ENCODE results near the gene WHRN.

Gene WHRN

DNA sequence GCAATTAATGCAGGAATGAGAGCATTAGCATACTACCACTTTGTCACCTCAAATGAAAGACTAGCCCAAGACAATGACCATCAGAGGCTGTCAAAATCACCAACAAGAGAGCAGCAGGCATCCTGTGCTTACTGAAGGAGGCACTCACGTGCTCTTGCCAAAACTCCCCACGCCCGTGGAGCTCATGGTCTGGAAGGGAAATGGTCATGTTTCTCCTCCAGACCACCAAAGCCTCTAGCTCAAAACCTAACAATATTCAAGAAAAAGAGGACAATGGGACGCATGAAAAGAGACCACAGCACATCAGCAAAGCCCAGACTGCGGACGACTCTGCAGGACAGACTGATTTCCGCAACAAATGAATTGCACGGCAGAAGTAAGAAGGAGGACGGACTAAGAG, 130.3 kb downstream of the WHRN start:
- no peak for DNase-seq

- DNase-seq = no peak
Observed at GRCh38 chr9:114373960-114374730, 131.1 kb downstream of the WHRN start.

GRCh38 chr9:114372921-114373448, 132.3 kb downstream of the WHRN start:
- peak; percentile 67 for DNase-seq

- DNase-seq = no peak
Observed at GRCh38 chr9:114371973-114372917, 133.0 kb downstream of the WHRN start.

- no peak for DNase-seq
Observed at GRCh38 chr9:114371343-114371944, 133.8 kb downstream of the WHRN start.

- no peak for DNase-seq
Observed at GRCh38 chr9:114370968-114371320, 134.3 kb downstream of the WHRN start.

DNA sequence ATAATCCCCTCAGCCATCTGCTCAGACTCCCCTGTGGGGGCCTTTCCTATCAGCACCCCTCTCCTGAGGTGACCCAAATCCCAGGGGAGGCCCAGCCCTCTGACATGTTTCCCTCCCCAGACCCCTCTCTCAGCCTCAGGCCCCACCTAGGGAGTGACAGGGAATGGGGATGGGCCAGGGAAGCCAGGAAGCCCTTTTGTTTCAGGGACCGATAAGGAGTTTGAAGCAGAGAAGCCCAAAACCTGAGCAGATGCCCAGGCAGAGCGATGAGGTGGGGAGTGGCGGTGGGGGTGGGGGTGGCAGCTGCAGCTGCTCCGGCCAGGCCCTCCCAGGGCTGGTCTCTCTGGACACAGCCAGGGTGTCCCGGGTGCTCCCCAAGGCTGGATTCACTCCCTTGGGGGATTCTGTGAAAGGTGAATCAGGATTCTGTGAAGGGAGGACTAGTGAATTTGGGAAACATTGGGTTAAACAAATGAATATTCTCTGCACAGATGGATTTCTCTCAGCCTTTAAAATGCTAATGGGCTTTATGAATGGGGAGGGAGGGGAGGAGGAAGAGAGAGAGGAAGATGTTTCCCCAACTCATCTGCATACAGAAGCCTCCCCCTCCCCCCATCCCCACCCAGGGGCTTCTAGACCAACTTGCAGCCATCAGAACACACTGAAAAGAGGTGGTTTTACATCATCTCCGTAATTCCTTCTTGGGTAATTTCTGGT, 134.9 kb downstream of the WHRN start:
- DNase-seq = no peak

DNA sequence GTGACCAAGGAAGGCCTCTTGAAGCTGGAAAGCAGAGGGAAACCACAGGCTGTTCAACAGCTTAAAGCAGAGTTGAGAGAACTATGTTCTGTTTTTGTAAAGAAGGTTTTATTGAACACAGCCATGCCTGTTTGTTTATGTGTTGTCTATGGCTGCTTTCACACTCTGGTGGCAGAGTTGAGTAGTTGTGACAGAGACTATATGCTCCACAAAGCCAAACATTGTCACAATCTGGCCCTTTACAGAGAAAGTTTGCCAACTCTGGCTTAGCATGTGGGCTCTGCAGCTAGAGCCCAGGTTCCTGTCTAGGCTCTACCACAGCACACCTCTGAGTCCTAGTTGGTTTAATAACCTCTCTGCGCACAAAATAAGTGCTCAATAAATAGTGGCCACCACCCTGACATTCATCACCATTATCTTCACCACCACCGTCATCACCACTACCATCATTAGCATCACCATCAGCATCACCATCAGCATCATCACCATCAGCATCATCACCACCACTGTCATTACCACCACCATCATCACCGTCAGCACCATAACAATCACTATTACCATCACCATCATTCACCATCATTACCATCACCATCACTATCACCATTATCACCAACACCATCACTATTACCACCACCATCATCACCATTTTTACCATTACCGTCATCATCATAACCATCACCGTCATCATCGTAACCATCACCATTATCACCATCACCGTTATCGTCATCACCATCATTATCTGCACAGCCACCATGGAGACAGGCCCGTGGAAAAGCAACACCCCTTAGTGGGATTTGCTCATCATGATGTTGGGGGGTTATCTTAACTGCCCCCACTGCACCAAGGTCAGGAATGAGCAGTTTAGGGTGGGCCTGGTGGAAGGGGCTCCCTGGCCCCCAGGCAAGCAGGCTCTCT, 135.8 kb downstream of the WHRN start:
- DNase-seq = no peak

DNA sequence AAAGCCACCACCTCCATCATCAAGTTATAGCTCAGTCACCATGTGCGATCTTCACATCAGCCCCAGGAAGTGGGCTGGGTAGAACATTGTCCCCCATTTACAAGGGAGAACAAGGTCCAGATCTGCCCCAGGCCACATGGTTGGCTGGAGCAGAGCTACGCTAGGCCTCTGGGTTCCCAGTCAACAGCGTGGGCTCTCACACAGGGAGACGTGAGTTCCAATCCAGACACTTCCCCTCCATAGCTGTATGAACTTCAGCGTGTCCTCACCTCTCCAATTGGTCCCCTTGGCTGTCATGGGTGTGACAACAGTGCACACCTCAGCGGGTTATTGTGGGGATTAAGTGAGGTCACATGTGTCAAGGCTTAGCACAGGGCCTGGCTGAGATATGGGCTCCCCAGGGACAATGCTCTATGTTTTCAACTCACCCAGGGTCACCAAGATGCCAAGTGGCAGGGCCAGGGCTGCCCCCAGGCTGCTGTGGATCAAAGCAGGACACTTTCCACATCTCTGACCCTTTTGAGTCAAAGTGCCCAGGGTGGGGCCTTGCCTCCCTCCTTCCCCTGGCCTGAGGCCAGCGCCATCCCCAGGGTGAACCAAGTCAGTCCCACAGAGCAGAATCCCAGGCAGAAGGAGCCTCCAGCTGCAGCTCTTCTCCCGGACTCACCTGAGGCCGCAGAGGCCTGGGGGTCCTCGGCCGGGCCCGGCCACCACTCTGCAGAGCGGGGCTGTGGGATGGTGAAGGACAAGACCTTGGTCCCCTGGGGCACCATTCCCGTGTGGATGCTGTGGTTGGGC, 137.3 kb downstream of the WHRN start:
- no peak for DNase-seq

DNA sequence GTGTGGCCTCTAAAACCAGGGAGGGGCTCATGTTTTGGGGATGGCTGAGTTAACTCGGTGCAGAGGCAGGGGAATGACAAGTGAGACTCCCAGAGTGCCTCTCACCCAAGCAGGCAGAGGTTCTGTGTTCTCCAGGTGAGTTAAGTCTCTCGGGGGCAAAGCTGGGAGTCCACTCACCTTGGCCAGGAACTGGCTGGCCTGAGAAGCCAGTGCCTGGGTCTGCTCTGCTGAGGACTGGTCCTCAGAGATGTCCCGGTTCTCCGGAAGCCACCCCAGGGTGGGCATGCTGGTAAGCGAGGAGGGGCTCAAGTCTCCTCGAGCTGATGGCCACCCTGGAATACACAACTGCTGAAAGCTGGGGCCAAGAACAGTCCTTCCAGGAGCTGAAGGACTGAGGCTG, 137.9 kb downstream of the WHRN start:
- DNase-seq = no peak

- DNase-seq = no peak
Observed at GRCh38 chr9:114366334-114367128, 138.7 kb downstream of the WHRN start.

GRCh38 chr9:114365194-114365593, 140.1 kb downstream of the WHRN start:
- DNase-seq = no peak

DNA sequence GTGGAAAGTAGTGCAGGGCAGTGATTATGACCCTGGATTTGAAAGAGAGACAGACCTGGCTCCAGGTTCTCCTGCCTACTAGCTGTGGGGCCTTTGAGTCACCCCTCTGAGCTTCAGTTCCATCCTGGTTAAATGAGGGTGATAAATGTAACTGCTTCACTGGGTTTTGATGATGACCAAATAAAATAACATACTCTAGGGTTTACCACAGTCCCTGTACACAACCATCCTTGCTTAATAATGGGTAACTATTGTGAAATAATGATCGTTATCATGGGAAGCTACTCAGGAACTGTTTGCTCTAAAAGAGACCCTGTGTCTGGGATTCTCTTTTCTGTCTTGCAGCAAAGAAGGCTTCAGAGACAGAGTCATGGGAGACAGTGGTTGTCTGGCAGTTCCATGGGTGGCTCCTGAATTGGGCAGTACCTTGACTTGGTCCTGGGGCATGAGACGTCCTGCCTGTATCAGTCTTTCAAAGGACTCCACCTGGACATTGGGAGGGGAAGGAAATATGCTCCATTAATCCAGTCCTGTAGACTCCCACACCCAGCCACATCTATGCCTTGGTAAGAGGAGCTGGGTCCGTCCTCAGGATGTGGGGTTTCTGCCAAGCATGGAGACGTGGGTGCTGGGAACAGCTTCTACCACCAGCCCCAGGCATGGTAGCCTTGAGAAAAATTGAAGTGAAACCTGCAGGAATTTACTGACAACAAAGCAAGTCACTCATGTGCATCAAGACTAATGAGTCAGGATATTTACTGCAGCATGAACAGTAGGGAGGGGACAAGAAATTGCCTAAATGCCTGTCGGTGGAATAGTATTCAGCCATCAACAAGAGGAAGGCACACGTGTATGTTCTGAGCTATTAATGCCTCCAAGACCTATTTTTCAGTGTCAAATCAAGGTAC, 140.9 kb downstream of the WHRN start:
- DNase-seq = no peak

GRCh38 chr9:114363424-114363823, 141.8 kb downstream of the WHRN start:
- DNase-seq = no peak

GRCh38 chr9:114362394-114362793, 142.9 kb downstream of the WHRN start:
- DNase-seq = no peak

DNA sequence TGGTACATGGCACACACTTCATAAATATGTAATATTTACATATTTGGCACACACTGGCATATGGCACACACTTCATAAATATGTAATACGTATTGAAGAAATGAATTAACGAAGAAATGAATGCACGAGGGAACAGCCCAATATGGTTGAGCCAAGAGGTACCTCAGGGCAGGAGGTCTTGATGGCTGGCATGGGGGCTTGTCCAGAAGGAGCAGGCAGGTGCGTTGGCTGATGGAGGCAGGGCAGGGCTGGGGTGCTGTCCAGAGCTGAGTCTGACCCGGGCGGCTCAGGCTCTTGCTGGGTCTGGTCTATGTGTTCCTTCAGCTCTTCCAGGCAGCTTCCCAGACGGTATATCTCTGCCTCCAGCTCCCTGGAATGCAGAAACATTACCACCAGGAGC, 143.7 kb downstream of the WHRN start:
- DNase-seq = no peak

GRCh38 chr9:114359801-114360200, 145.5 kb downstream of the WHRN start:
- no peak for DNase-seq

DNA sequence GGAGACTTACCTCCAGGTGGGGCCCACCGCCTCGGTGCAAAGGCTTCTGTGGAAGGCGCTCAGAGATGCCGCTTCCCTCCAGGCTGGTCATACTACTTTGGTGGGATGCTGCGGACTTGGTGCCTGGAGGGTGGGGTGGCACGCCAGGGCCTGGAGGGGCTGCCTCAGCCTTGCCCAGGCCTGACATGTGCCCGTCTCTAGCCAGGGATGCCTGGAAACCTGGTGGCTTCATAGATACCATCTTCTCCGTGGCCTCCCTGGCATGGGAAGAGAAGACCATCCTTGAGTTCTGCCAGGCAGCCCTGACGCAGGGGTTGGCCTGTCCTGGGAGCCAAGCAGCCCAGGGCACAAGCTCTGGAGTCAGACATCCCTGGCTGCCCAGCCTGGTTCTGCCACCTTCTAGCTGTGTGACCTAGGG, 147.4 kb downstream of the WHRN start:
- DNase-seq = no peak

GRCh38 chr9:114357360-114357759, 147.9 kb downstream of the WHRN start:
- DNase-seq = no peak
